Ishikawa (cell line): Measurements from ENCODE around the gene LRRC32.
A peak's percentile ranks its signal among the peaks of the same experiment; 100 is the strongest.

ENCODE experiments used
- CEBPB ChIP-seq: IDR thresholded peaks from 2 replicates; pipeline ENCODE4 v1.6.1; 2012
- CREB1 ChIP-seq: IDR thresholded peaks from 2 replicates; pipeline ENCODE4 v1.6.1; 2012; ENCODE audit warnings: low read depth
- EGR1 ChIP-seq: IDR thresholded peaks from 2 replicates; pipeline ENCODE4 v1.6.1; 2012
- EP300 ChIP-seq: IDR thresholded peaks from 2 replicates; pipeline ENCODE4 v1.6.1; 2012; ENCODE audit warnings: borderline replicate concordance
- TAF1 ChIP-seq: IDR thresholded peaks from 2 replicates; pipeline ENCODE4 v1.6.1; 2012; ENCODE audit warnings: low read depth, mild to moderate bottlenecking
- TEAD4 ChIP-seq: IDR thresholded peaks from 2 replicates; pipeline ENCODE4 v1.6.1; 2012
- YY1 ChIP-seq: IDR thresholded peaks from 2 replicates; pipeline ENCODE4 v1.6.1; 2012; ENCODE audit warnings: low read depth
- ZBTB7A ChIP-seq: IDR thresholded peaks from 2 replicates; pipeline ENCODE4 v1.6.1; 2012; ENCODE audit warnings: low read depth
- TF ChIP-seq, protein P1 (sequence below): IDR thresholded peaks from 2 replicates; pipeline ENCODE4 v1.6.1; 2012; ENCODE audit warnings: low read depth, mild to moderate bottlenecking
- TF ChIP-seq, protein P2 (sequence below): IDR thresholded peaks from 2 replicates; pipeline ENCODE4 v1.6.1; 2012

DNA sequence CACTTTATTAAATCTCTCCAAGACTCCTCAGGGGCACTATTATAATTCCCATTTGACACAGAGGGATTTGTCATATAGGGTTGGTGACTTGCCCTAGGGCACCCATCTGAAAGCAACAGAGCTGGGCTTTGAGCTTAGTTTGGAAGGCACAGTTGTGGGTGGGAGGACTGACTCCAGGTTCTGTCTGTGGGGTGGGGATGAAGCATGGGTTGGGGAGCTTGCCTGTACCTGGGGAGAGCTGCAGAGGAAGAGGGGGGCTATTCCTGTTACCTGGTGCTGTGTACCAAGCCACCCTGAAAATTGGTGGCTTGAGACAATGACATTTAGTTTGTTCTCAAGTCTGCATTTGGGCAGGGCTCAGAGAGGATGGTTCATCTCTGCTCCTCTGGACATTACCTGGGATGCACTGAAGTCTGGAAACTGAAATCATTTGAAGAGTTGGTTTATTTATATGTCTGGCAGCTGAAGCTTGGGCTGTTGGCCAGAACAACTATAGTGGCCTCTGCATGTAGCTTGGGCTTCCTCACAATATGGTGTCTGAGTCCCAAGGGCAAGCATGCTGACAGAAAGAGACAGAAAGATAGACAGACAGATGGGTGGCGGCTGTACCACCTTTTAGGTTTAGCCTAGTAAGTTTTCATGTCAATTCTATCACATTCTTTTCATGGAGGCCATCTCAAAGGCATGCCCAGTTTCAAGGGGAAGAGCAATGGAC lies 44.9 kb downstream of the LRRC32 start:
- TF ChIP-seq TAF1 (no peak), CREB1 (no peak), EGR1 (no peak), ZBTB7A (no peak), EP300 (no peak), TEAD4 (no peak), YY1 (peak; percentile 54; the same call in 1 of the 2 replicates), CEBPB (no peak)
- TF ChIP-seq, protein P1, sequence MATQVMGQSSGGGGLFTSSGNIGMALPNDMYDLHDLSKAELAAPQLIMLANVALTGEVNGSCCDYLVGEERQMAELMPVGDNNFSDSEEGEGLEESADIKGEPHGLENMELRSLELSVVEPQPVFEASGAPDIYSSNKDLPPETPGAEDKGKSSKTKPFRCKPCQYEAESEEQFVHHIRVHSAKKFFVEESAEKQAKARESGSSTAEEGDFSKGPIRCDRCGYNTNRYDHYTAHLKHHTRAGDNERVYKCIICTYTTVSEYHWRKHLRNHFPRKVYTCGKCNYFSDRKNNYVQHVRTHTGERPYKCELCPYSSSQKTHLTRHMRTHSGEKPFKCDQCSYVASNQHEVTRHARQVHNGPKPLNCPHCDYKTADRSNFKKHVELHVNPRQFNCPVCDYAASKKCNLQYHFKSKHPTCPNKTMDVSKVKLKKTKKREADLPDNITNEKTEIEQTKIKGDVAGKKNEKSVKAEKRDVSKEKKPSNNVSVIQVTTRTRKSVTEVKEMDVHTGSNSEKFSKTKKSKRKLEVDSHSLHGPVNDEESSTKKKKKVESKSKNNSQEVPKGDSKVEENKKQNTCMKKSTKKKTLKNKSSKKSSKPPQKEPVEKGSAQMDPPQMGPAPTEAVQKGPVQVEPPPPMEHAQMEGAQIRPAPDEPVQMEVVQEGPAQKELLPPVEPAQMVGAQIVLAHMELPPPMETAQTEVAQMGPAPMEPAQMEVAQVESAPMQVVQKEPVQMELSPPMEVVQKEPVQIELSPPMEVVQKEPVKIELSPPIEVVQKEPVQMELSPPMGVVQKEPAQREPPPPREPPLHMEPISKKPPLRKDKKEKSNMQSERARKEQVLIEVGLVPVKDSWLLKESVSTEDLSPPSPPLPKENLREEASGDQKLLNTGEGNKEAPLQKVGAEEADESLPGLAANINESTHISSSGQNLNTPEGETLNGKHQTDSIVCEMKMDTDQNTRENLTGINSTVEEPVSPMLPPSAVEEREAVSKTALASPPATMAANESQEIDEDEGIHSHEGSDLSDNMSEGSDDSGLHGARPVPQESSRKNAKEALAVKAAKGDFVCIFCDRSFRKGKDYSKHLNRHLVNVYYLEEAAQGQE: no peak
- TF ChIP-seq, protein P2, sequence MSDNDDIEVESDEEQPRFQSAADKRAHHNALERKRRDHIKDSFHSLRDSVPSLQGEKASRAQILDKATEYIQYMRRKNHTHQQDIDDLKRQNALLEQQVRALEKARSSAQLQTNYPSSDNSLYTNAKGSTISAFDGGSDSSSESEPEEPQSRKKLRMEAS: no peak
